NOMO-1 treated with DMSO at 0.1 percent for 48 hours (cell line): ENCODE measurements around the gene EFCAB8.
A peak's percentile ranks its signal among the peaks of the same experiment; 100 is the strongest.

Experiments used
- DNase-seq: peaks from one replicate; lab custom pipeline; 2025; ENCODE audit not compliant: unreplicated experiment; lab: John Stamatoyannopoulos, UW

EFCAB8 gene

DNA sequence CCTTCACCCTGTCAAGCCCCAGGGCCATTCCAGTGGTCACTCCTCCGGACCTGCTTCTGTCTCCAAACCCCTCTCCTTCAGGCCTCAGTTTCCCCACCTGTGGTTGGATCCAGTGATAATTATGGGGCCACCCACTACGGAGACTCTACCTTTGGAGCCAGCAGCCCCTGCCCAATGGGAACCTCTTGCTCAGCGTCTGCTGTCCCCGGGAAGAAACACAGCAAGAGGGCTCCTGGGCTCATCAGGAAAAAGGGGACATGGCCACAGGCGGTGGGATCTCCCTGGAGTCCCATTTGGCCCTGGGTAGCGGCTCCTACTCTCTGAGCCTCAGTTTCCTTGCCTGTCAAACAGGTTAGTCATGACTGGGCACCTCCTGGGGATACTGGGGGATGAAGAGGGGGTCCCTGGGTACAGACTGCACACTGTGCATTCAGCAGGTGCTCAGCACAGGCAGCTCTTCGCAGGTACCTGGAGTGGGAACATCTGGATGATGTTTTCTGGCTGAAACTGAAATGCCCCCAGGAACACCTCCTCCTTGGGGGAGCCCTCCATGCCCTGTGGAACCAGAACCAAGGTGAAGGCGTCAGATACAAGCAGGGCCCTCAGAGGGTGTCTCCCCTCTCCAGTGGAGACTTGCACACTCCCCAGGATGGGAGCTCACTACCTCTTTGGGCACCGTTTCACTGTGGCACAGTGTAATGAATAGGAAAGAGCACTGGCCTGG, 126.1 kb downstream of the EFCAB8 start:
- no peak for DNase-seq

DNA sequence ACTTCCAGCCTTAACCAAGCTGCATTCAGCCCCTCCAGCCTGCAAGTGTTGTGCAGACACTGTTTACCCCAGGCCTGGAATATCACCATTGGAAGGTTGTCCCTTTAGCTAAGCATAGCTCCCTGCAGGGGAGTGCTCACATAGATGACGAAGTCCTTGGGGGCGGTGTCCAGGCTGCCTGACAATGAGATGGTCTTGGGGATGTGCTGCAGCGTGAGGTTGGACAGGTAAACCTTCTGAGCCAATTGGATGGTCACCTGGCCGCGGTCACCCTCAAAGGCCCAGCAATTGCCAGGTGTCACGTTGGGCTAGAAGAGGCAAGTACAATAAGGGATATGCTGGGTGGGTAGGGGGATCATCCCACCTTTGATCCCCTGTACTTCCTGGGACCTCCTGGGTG, 126.9 kb downstream of the EFCAB8 start:
- DNase-seq = no peak

DNA sequence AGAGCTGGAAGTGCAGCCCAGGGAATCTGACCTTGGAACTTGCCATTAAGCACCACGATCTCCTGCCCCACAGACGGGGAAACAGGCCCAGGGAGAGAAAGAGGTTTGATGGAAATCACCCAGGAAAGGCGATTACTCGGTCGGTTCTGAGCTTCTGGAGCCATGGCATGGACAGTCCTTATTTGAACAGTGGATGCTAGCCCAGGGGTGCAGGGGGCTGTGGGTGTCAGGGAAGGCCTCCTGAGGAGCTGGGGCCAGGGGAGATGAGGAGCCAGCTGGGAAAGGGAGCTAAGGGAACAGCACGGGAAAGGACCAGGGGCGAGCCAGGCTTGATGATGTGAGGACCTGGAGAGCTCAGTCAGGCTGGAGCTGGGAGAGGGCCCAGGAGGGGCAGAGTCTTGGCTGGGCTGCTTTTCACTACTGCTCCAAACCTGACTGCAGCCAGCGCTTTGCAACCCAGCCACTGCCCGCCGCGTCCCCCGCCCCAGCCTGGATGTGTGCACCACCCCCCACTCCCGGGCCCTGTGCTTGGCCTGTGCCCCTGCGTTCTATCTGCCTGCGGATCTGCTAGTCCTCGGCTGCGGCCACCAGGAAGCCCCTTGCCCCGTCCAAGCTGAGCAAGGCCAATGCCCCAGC, 127.7 kb downstream of the EFCAB8 start:
- DNase-seq = no peak

DNA sequence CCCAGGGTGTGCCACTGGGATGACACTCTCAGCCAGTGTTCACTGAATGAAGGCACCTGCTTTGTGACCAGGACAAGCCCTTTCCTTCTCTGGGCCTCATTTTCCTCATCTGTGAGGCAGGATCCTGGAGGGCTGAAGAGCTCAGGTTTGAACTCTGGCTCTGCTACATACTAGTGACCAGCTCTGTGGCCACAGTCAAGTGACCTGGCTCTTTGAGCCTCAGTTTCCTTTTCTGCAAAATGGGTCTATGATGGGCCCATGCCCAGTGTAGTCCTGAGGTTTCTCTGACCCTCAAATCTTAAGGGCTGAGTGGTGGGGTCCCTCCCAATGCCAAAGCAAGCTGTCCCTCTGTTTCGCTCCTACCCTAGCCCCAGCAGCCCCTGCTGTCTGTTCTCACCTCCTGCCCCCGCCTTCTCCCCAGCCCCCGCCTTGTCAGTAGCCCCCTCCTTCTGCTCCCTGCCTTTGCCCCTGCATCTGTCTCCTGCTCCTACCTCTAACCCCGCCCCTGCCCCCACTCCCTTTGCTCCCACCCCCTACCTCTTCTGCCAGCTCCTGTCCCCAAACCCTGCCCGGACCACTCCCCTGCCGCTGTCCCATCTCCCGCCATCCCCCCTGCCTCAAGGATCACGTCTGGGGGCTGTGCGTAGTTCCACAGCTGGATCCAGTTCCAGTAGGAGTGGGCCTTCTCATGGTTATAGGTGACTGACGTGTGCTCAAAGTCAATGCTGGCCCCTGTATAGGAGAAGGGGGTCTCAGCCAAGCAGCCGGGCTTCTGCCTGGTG, 128.5 kb downstream of the EFCAB8 start:
- no peak for DNase-seq

DNA sequence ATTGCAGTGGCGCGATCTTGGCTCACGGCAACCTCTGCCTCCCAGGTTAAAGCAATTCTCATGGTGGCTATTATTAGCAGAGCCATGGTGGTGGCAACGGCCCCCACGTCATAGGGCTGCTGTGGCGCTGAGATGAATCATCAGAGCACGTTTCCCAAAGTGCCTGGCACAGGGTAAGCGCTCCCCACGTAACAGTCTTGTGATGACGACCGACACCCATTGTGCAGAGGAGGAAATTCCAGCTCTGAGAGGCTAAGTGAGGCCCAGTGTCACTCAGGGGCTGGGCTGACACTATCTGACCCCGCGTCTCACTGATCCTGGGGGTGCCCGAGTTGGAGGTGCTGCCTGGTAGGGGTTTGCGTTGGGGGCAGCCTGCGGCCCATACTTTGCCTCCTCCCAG, 129.3 kb downstream of the EFCAB8 start:
- no peak for DNase-seq

DNA sequence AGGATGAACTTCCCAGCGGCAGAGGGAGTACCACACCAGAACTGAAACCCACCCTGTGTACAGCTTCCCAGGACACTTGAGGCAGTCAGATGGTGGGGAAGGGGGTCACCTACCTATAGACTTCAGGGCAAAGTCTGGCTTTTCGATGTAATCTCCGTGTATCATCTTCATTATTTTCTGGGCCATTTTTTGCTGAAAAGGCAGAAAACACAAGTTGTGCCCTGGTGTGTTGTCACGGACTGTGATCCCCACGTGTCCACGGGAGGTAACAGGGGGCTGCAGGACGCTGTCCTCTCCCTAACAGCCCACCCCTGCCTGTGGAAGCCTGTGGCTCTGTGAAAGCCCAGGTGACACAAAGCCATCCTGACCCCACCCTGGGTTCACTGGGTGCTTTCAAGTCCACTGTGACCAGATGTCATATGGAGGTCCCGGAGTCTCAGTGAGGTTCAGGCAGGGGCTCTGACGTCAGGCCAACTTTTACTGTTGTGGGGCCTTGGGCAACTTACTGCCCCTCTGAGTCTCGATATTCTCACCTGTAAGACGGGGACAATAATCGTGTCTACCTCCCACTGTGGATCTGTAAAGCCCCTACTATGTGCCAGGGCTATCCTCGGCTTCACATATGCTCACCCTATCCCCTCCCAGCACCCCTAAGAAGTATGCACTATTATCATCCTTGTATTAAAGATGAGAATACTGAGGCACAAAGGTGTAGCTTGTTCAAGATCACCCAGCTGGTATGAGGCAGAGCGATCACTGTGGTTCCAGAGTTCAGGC, 131.0 kb downstream of the EFCAB8 start:
- DNase-seq = no peak

DNA sequence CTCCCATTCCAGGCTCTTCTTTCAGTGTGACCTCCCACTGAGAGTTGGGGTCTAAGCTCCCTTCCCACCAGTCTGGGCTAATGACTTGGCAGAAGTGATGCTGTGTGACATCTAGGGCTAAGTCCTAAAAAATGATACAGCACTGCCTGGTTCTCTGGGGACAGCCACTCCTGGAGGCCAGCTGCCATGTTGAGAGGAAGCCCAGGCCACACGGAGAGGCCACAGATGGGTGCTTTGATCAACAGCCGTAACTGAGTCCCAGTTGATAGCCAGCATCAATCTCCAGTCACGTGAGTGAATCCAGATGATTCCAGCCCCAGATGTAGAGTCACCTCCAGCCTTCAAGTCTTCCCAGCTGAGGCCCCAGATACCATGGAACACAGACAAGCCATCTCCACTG, 131.7 kb downstream of the EFCAB8 start:
- DNase-seq = no peak

DNA sequence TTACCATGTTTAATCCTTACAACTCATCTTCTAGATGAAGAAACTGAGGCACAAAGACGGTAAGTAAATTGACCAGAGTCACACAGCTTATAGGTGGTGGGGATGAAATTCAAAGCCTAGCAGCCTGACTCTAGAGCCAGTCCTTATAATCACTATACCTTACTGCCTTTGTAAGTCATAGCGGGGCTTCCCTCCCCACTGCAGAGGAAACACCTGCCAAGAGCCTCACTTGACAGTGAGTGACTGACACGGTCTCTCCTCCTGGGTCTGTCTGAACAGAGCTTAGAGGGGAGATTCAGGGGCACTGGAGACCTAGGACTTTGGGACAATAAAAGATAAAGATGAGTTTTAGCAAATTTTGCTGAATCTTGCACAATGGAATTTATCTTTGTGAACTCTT, 132.7 kb downstream of the EFCAB8 start:
- DNase-seq = no peak

DNA sequence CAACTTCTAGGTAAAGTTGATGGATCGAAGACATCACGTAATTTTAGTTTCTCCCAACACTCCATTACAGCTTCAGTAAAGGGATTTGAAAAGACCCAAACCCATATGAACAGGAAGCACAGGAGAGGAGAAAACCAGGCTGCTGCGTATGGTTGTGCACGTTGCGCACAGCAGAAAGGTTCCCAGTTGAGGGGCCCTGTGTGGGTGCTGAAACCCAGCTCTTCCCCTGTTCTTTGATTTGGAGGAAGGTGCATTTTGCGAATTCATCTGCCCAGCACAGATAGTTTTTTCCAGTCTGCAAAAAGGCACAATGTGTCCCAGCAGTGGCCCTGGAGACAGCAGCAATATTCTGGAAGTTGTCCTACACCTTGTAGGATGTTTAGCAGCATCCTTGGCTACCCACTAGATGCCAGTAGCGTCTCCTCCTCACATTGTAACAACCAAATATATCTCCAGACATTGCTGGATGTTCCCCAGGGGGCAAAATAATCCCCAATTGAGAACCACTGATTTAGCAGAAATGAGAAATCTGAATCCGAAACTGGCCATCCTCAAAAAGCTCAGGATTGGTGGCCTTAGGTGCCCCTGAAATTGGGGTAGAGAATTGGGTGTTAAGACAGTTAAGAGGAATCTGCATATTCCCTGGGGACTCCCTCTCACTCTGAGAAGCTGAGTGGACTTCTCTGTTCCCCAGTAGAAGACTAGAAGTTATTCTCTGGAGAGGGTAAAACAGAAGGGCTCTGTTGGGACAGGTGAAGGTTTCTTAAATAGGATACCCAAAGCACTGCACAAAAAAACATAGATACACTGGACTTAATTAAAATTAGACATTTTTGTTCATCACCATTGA, 133.3 kb downstream of the EFCAB8 start:
- DNase-seq = no peak

DNA sequence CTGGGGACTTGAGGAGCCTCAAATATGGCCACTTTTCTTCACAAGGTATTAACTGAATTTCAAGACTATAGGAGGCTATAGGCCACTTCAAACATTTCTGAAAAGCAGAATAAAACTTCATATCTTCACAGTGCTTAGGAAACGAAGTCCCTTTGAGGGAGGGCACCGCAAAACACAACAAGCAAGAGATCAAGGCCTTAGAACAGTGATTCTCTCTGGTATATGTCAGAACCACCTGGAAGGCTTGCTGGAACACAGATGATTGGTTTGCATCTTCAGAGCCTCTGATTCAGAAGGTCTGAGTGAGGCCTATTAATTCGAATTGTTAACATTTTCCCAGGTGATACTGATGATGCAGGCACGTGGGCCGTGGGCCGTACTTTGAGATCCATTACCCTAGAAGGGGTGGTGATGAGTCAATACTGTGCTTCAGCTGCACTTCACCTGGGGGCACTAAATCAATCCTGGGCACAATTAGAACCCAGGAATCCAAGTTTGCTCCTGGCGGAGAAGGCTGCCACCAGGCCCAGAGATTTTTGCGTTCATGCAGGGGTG, 134.8 kb downstream of the EFCAB8 start:
- no peak for DNase-seq

DNA sequence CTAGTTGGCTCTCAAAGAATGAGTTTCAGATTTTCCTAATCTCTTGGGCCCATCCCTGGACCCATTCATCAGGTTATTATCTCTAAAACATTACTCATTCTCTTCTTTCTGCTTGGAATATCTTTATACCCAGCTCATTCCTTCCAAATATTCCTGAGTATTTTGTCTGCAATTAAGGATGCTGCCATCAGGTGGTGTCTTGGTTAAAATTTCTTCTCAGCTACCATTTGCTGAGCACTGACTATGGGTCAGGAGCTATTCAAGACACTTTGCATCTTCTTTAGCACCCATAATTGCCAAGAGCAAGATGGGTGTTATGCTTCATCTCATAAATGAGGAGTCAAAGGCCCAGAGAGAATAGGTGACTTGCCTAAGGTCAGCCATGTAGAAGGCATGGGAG, 137.1 kb downstream of the EFCAB8 start:
- DNase-seq = no peak

DNA sequence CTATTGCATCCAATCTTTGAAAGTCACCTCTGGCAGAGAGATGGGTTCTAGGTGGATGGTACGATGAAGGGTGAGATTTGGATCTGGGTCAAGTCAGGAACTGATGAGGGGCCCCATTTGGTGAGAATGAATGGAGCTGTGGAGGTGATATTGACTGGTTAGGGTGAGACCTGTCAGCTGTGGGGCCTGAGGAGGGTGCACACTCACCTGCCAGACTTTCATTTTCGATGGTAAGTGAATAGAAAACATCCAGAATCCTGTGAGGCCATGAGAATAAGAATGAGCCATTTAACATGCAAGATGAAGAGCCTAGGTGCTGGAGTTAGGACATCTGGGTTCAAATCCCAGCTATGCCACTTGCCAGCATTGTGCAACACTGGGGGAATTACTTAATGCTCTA, 138.7 kb downstream of the EFCAB8 start:
- DNase-seq = no peak

DNA sequence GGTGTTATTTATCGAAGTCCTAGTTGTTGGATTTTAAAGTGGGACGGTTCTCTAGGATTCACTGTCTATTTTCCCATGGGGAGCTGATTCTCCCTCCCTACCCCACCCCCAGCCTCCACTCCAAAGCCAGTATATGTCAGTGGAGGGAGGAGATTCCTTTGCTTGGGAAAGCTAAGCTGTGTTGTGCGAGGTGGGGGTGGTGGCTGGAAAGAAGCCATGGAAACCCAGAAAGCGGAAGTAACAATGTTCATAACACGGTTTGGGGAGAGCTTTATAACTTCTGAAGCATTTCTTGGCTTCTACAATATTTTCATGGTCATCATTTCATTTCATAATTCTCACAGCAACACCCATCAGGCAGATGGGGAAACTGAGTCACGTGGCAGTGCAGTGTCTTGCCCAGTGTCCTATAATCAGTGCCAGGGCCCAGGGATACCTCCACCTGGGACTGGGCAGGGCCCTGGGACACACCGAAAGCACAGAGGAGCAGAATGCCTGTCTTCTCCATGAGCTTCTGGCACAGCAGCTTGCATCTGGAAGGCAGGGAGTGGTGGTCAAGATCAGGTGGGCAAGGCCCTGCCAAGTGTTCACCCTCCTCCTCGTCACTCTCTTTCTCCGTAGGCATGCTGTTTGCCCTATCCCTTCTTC, 141.0 kb downstream of the EFCAB8 start:
- peak; percentile 47 for DNase-seq

DNA sequence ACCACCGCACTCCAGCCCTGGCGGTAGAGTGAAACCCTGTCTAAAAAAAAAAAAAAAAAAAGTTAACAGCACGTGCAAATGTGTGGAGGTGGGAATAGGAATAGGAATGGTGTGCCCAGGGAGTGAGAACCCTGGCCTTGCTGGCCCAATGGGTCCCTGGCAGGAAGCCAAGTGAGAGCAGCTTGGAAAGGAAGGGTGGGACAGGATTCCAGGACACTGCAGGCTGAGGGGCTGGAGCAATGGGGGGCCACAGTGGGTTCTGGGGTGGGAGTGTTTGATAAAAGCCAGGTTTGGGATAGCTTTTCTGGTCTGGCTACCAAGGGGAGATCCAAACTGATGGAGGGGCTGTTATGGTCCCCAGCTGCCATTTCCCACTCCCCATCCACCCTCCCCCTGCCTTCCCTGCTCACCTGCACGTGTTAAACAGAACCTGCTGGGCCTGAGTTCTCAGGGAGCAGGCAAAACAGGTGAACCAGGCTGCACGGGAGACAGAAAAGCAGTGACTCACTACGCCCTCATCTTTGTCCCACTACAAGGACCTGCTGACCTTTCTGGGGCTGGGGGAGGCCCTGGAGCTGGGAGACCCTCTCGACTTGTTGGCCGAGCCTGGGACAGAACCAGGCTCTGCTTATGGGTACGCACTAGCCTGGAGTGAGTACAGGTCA, 142.2 kb downstream of the EFCAB8 start:
- no peak for DNase-seq

DNA sequence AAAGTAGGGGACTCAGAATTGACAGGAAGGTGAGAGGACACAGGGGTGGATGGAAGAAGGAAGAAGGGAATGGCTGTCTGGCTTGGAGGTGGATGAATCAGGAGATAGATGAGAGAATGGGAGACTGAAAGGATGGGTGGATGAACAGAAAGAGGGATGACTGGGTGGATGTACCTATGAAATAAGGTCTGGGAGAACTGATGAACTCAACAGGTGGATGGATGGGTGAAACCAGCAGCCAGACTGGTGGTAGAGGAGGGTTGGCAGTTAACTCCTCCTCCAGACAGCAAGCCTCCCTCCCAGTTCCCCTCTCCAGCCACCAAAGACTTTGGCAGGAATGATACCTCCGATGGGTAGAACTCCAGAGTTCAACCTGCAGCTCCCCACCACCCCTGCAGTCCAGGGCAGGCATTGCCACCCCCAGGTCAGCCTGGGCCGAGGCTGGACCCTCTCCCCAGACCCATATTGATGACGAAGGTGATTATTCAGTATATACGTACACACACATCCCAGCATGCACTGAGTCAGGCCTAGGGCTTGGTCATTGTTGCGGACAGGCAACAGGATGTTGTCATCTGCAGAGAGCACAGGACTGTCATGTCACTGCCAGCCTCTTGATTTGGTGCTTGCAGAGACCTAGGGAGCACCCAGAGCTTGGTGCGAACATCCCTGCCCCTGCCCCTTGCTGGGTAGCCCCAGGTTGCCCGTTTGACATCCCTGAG, 143.5 kb downstream of the EFCAB8 start:
- DNase-seq = no peak

DNA sequence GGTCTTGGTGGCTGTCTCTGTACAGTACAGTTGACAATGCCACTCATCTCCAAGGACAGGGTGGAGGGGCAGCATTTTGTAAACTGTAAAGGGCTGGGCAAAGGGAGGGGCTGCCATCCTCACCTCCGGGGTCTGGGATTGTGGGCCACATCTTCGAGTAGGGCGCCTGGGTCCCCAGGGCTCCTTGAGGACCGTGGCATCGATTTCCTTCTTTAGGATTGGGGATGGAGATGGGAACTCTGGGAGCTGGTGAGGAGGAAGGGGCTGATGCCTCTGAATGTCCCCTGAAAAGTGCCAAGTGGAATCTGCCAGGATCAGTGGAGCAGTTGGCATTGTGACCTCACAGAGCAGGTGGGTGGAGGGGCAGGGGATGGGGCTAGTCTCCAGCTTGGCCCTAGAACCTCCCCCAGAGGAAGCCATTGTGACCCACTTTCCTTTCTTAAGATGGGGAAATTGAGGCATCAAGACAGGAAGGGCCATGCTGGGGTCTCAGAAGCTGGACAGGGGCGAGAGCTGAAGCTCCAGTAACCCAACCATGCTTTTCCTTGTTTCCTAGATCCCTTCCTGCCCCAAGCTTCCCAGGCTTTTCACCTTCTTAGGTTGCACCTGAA, 145.5 kb downstream of the EFCAB8 start, which contains the start of gene SUN5:
Gene SUN5, minus strand, starts transcription at position 293 of the 611 bp plus-strand sequence. Its CDS starts 93 bp downstream, at position 200.
- DNase-seq = no peak

DNA sequence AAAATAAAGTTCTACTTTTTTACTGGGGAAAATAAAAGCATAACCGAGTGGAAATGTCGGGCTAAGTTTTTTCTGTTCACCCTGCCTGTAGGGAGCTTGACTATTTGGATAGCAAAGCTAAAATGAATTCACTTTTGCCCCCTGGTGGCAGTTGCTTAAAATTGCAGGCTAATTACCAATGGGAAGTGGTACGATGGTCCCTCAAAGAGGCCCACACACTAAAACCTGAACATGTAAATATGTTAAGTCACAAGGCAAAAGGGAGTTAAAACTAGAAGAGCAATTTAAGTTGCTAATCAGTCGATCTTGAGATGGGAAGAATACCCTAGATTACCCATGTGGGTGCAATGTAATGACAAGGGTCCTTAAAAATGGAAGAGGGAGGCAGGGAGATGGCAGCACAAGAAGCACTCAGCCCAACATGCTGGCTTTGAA, 146.4 kb downstream of the EFCAB8 start:
- DNase-seq = peak; percentile 14
